ENCODE data around the gene CBARP.
A peak's percentile ranks its signal among the peaks of the same experiment; 100 is the strongest.

CBARP gene

GRCh38 chr19:1254081-1254527 is 16.3 kb upstream of the CBARP start:
- no peak for DNase-seq (ENCODE audit: low read depth, low spot score)
- CTCF ChIA-PET: interaction anchor here (1.2 to 6.4 kb wide), 3 partner anchors 10 to 25 kb away, joined by 3 to 69 read pairs (median 21); partner anchors contain the start of gene CIRBP
- H3K4me3 ChIP-seq (ENCODE audit: low read depth, low read length): no peak overlapping the region
- POLR2A ChIA-PET: interaction anchor here (1.5 to 7.6 kb wide), 4 partner anchors 10 to 20 kb away, joined by 6 to 188 read pairs (median 50); partner anchors contain the start of gene CIRBP
- no peak for TF ChIP-seq CTCF (IDR thresholded peaks at IDR 0.05; ENCODE audit: insufficient read depth, low read length, missing control alignments)

GRCh38 chr19:1253514-1254080 is 15.8 kb upstream of the CBARP start:
- CTCF ChIA-PET: interaction anchor here (1.0 to 6.4 kb wide), 5 partner anchors 9 to 189 kb away, joined by 3 to 69 read pairs (median 5); partner anchors contain the start of gene CIRBP
- POLR2A ChIA-PET: interaction anchor here (0.6 to 7.6 kb wide), 10 partner anchors 9 to 214 kb away, joined by 3 to 188 read pairs (median 6); partner anchors contain the start of genes ABCA7, ATP5F1D, CIRBP and FAM174C
- H3K4me3 ChIP-seq (ENCODE audit: low read depth, low read length): peak overlapping the region; percentile 82
- TF ChIP-seq CTCF (IDR thresholded peaks at IDR 0.05; ENCODE audit: insufficient read depth, low read length, missing control alignments): no peak
- DNase-seq (ENCODE audit: low read depth, low spot score): no peak

- TF ChIP-seq CTCF (IDR thresholded peaks at IDR 0.05; ENCODE audit: insufficient read depth, low read length, missing control alignments): peak; percentile 43
- H3K4me3 ChIP-seq (ENCODE audit: low read depth, low read length): peak overlapping the region; percentile 82
- ChIA-PET POLR2A (interaction anchor here (0.6 to 7.6 kb wide), 11 partner anchors 9 to 342 kb away, joined by 3 to 188 read pairs (median 6); partner anchors contain the start of genes ABCA7, ATP5F1D, CIRBP and FAM174C), CTCF (interaction anchor here (1.0 to 6.4 kb wide), 5 partner anchors 9 to 188 kb away, joined by 3 to 69 read pairs (median 5); partner anchors contain the start of gene CIRBP)
- peak; percentile 91 for DNase-seq (ENCODE audit: low read depth, low spot score)
These were observed 15.2 kb upstream of the CBARP start for GRCh38 chr19:1252821-1253513.

DNA sequence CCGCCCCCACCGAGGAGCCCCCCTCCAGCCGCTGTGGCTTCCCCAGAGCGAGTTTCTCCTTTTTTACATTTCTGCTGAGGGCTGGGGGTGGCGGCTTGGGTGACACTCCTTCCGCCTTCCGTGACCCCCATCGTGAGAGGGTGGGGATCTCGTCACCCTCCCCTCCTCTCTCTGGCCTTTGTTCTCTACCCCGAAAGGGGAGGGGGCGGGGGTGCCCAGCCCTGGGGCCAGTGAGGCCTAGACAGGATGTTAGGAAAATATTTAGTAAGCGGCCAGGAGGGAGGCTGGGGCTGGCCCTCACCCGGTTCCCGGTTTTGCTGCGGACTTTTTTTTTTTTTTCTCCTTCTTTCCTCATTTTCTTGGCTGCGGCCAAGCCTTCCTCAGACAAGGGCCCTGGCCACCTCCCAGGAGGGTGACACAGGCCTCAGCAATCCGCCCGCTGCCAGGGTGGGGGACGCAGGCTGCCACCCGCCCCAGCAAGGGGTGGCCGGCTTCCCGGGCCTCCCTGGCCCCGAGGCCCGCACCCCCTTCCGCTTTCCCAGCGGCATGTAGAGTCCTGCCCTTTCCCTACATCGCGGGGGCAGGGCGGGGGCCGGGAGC is 14.5 kb upstream of the CBARP start:
- no peak for DNase-seq (ENCODE audit: low read depth, low spot score)
- ChIA-PET POLR2A (interaction anchor here (0.6 to 7.6 kb wide), 9 partner anchors 8 to 342 kb away, joined by 3 to 188 read pairs (median 6); partner anchors contain the start of genes ATP5F1D, CIRBP and FAM174C), CTCF (interaction anchor here (1.0 to 6.4 kb wide), 6 partner anchors 8 to 187 kb away, joined by 3 to 69 read pairs (median 9); partner anchors contain the start of gene CIRBP)
- H3K4me3 ChIP-seq (ENCODE audit: low read depth, low read length): peak overlapping the region; percentile 82
- TF ChIP-seq CTCF (IDR thresholded peaks at IDR 0.05; ENCODE audit: insufficient read depth, low read length, missing control alignments): no peak

DNA sequence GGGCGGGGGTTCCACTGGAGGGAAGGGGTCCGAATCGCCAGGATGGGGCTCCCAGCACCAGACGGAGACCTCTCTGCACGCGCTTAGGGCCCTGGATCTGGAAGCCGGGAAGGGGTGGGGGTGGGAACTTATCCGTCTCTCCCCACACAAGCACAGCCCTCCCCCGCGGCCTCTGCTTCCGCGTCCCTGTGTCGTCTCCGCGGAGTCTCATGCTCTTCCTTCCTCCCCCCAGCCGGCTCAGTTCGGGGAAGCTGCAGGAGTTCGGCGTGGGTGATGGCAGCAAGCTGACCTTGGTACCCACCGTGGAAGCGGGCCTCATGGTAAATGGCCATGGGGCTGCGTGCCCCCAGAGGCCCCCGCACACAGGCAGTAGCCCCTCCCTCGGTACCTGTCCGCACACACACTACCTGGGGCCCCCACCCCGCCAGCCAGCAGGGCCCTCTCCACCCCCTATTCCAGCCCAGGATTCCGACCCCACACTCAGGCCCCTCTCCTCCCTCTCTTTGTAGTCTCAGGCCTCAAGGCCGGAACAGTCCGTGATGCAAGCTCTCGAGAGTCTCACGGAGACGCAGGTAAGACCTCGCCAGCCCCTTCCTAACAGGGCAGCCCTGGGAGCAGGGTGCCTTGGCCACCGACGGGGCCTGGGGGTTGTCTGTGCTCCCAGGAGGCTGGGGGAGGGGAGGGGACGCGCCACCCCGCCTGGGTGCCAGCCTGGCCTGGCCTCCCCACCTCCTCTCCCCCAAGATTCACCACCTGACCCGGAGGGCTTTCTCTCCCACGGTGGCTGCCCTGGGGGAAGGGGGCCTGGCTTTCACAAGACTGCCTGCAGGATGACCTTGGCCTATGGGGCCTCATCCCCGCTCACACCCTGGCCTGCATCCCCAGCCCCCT is 13.8 kb upstream of the CBARP start:
- CTCF ChIA-PET: interaction anchor here (1.0 to 1.3 kb wide), 2 partner anchors 10 to 15 kb away, joined by 5 to 13 read pairs; no protein-coding TSS in a partner anchor
- no peak for DNase-seq (ENCODE audit: low read depth, low spot score)
- H3K4me3 ChIP-seq (ENCODE audit: low read depth, low read length): peak overlapping the region; percentile 82
- no peak for TF ChIP-seq CTCF (IDR thresholded peaks at IDR 0.05; ENCODE audit: insufficient read depth, low read length, missing control alignments)
- POLR2A ChIA-PET: interaction anchor here (0.6 to 7.6 kb wide), 3 partner anchors 13 to 35 kb away, joined by 3 to 188 read pairs (median 89); partner anchors contain the start of gene CIRBP

Measured in AG04449 (cell line).